K562 (cell line): ENCODE data around the gene BBLN. TPM values are rescaled to one million over a fixed set of nuclear protein-coding genes. Genes with fewer than 3 reads are reported as not detected.

ENCODE experiments used
- RBM39 ChIP-seq: fragments of 200-400 bp; formaldehyde crosslinking; optimal IDR thresholded peaks from 2 replicates; pipeline ENCODE3; 2018; ENCODE audit warnings: low read depth, low read length
- RREB1 ChIP-seq: fragments of 250-450 bp; sonication (Bioruptor Pico); IDR thresholded peaks from 2 replicates; pipeline ENCODE4 v1.4.0; 2020
- TAL1 ChIP-seq: fragments of 450-650 bp; IDR thresholded peaks from 2 replicates; pipeline ENCODE4 v1.6.1; 2016; ENCODE audit warnings: mild to moderate bottlenecking
- polyA plus RNA-seq, 8 experiments: library from polyadenylated mRNA; depleted of rRNA in 4 of 8; stranded (reverse) in 5 of 8; unstranded in 3 of 8; fragments of >200 nt; fragmentation: Nextera tagmentation in 2 of 8; fragmentation: Illumina TruSeq in 1 of 8; extraction: Ambion mirVana in 2 of 8; extraction: Trizol in 1 of 8; gene quantifications; 2 replicates each; pipeline versions ENCODE4 v1.2.1 to v1.2.3, GENCODE V29; 2011 to 2014; ENCODE audit warnings: inconsistent platforms in 1 of 8, missing spikeins in 1 of 8
- total RNA-seq, 7 experiments: library from RNA; depleted of rRNA in 6 of 7; stranded (reverse); fragments of >200 nt in 6 of 7; fragmentation: Illumina TruSeq in 2 of 7; extraction: Trizol in 2 of 7; gene quantifications; 2 replicates each; pipeline versions ENCODE4 v1.2.1 to v1.2.3, GENCODE V29; 2011 to 2021; ENCODE audit warnings: low replicate concordance in 1 of 7

The BBLN gene
- total and polyA plus RNA-seq, 9 of the 15 experiments (the other 6 are each of a cell fraction or from before 2014, with no cell fraction given), result 4.2 to 331 (median 87.1) TPM

GRCh38 chr9:128113526-128114325, 46.3 kb upstream of the BBLN start (continued):
- TF ChIP-seq RREB1 (CRISPR knock-in tag) (no peak), RBM39 (no peak), TAL1 (no peak)
